HEK293 (cell line): ENCODE results near the gene ABCG4.

Experiments
- HOXA7 ChIP-seq: sonication (generic); formaldehyde crosslinking; IDR thresholded peaks from 2 replicates; pipeline ENCODE4 v1.8.1; 2022; ENCODE audit warnings: missing genetic modification reagents, borderline replicate concordance
- WT1 ChIP-seq: fragments of 450-650 bp; formaldehyde crosslinking; IDR thresholded peaks from 2 replicates; pipeline ENCODE4 v1.5.1; 2016; ENCODE audit warnings: missing biosample characterization, missing genetic modification characterization
- ZNF561 ChIP-seq: fragments of 450-650 bp; IDR thresholded peaks from 2 replicates; pipeline ENCODE4 v1.5.1; 2018; ENCODE audit warnings: missing biosample characterization, missing genetic modification characterization, borderline replicate concordance
- ZNF629 ChIP-seq: fragments of 450-650 bp; formaldehyde crosslinking; IDR thresholded peaks from 2 replicates; pipeline ENCODE4 v1.5.1; 2017; ENCODE audit warnings: missing biosample characterization, missing genetic modification characterization
- TF ChIP-seq, protein P1 (sequence below): fragments of 450-650 bp; formaldehyde crosslinking; IDR thresholded peaks from 2 replicates; pipeline ENCODE4 v1.5.1; 2016; ENCODE audit warnings: missing biosample characterization, missing genetic modification characterization

DNA sequence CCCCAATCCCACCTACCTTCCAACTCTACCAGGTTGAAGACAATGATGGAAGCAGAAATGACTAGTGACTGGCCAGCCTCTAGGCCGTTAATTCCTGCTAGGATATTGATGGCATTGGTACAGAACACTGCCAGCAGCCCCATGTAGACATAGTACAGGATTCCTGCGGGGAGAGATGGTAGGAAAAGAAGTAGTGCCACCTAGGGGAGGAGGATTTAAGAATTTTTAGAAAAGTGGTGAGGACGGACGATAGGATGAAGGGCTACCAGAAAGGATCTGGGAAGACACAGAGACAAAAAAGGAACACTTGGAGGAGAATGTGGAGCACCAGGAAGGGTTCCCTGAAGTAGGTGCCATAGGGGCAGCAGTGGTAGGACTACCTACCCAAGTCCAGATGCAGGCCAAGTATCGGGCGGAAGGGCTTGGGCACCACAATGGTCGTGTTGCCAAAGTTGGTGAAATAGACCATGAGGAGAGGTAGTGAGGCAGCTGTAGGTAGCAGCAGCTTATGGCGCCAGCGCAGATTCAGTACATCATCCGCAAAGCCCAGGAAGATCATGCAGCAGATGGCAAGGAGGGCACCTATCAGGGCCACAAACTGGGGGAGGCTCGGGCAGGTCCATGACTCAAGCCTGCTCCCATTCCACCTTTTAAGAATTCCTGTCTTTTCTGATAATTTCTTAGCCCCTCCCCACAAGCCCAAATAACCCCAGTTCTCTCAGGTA is 48.4 kb upstream of the ABCG4 start:
- TF ChIP-seq WT1 (tag by site-specific recombination) (no peak), ZNF629 (no peak), ZNF561 (tag by site-specific recombination) (no peak), HOXA7 (CRISPR knock-in tag) (no peak)
- TF ChIP-seq, protein P1, sequence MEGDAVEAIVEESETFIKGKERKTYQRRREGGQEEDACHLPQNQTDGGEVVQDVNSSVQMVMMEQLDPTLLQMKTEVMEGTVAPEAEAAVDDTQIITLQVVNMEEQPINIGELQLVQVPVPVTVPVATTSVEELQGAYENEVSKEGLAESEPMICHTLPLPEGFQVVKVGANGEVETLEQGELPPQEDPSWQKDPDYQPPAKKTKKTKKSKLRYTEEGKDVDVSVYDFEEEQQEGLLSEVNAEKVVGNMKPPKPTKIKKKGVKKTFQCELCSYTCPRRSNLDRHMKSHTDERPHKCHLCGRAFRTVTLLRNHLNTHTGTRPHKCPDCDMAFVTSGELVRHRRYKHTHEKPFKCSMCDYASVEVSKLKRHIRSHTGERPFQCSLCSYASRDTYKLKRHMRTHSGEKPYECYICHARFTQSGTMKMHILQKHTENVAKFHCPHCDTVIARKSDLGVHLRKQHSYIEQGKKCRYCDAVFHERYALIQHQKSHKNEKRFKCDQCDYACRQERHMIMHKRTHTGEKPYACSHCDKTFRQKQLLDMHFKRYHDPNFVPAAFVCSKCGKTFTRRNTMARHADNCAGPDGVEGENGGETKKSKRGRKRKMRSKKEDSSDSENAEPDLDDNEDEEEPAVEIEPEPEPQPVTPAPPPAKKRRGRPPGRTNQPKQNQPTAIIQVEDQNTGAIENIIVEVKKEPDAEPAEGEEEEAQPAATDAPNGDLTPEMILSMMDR (tag by site-specific recombination) = peak; percentile 63
